Measurements from ENCODE around the gene PRDM5. TPM values are rescaled to one million over a fixed set of nuclear protein-coding genes. Genes with fewer than 3 reads are reported as not detected.

The PRDM5 gene
- total and polyA plus RNA-seq, 2 of the 13 experiments (the other 11 are each of a cell fraction or from before 2014, with no cell fraction given), result not detected

DNA sequence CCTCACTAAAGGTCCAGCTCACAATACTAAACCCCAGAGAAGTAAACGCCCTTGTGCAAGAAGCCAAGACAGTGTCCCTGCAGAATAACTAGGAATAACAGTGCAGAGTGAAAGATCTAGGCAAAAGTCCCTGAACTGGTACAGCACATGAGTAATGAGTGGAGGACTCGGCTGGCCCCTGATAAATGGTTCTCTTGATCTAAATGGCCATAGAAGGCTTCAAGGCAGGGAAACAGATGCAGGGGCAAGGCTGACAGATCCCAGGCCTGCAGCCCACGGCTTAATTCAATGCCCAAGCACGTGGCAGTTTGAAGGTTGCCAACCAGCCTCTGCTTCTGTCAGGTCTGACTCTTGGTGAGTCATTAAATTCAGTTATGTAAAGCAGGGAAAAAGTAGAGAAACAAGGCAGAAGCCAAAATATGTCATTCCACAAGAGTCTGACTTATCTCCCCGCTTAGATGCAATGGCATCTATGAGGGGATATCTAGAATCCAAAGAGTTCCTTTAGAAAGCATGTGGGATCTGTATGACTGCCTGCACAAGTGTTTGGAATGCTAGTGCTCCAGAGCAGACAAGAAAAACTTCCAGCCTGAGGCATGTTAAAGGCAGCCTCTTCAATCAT is 121.3 kb downstream of the PRDM5 start:
- intact Hi-C loops (cut with micrococcal nuclease; ENCODE audit: unreplicated experiment) (no loop called here), in situ Hi-C loops (cut with HindIII; ENCODE audit: extremely low pct_ligation_motif_present, low pct_unique_long_range_greater_than_20kb) (no loop called here)
- Histone ChIP-seq H3K9me3 (ENCODE audit: low read length) (no peaks in the 10 kb centered on the region), H3K9ac (ENCODE audit: insufficient read depth, low read depth, low read length) (no peak overlapping the region), H3K4me3 (replicated peaks in 1 of 3; ENCODE audit: insufficient read depth in 1 of 3, low read depth in 2 of 3, low read length in 3 of 3) (no peak overlapping the region), H3K27ac (ENCODE audit: extremely low read length, insufficient read depth, low read length) (no peak overlapping the region), H3K4me2 (ENCODE audit: low read depth, low read length) (no peak overlapping the region), H3K36me3 (replicated peaks in 1 of 2; ENCODE audit: control insufficient read depth in 1 of 2, insufficient read depth in 2 of 2, low read length in 2 of 2) (no peaks in the 10 kb centered on the region), H4K20me1 (ENCODE audit: insufficient read depth, low read length) (no peaks in the 10 kb centered on the region), H3K79me2 (ENCODE audit: insufficient read depth, low read length) (no peaks in the 10 kb centered on the region), H3K4me1 (ENCODE audit: insufficient read depth, low read length) (no peaks in the 10 kb centered on the region), H3K27me3 (ENCODE audit: control insufficient read depth in 1 of 2, insufficient read depth in 2 of 2, low read length in 2 of 2) (no peaks in the 10 kb centered on the region; a peak in 1 of 5 replicates), H2AFZ (ENCODE audit: low read length) (no peak overlapping the region)
- no peak for FAIRE-seq
- 5% methylated on average over 5 of the region's 5 CpGs for WGBS (ENCODE audit: low lambda C conversion rate)
- ATAC-seq, result no peak
- DNase-seq (ENCODE audit: low spot score), result no peak
- POLR2A ChIA-PET, result no interaction called here
- no TSS peak for BruUV-seq (replicated peaks)
- TF ChIP-seq ZNF10 (CRISPR knock-in tag; IDR thresholded peaks at IDR 0.05; ENCODE audit: borderline replicate concordance, low read depth) (no peak), ZBTB42 (CRISPR knock-in tag; IDR thresholded peaks at IDR 0.05) (no peak), HNF4G (IDR thresholded peaks at IDR 0.05; ENCODE audit: borderline replicate concordance, low read depth, low read length) (no peak), HNF4G (CRISPR knock-in tag; IDR thresholded peaks at IDR 0.05; ENCODE audit: borderline replicate concordance, low read depth) (no peak), EZH2 (conservative IDR thresholded peaks at IDR 0.05; ENCODE audit: low read depth, low read length) (no peak), GRHL1 (CRISPR knock-in tag; conservative IDR thresholded peaks at IDR 0.05) (no peak), RFX5 (IDR thresholded peaks at IDR 0.05; ENCODE audit: low read depth, low read length) (no peak), ZFP90 (CRISPR knock-in tag; IDR thresholded peaks at IDR 0.05; ENCODE audit: borderline replicate concordance) (no peak), NAIF1 (CRISPR knock-in tag; IDR thresholded peaks at IDR 0.05; ENCODE audit: borderline replicate concordance) (no peak), GPN1 (CRISPR knock-in tag; IDR thresholded peaks at IDR 0.05; ENCODE audit: borderline replicate concordance) (no peak)
- CTCF ChIA-PET (ENCODE audit: low intra/inter-chr PET ratio, low total read pairs), result no interaction called here
